K562 (cell line): ENCODE results near the gene TSC22D2. TPM values are rescaled to one million over a fixed set of nuclear protein-coding genes. Genes with fewer than 3 reads are reported as not detected.

Source experiments
- BMI1 ChIP-seq: fragments of 150-350 bp; IDR thresholded peaks from 2 replicates; pipeline ENCODE4 v1.6.1; 2014; ENCODE audit warnings: low read length
- CXXC5 ChIP-seq: fragments of 250-450 bp; sonication (Bioruptor Pico); IDR thresholded peaks from 2 replicates; pipeline ENCODE4 v1.8.0; 2022; ENCODE audit warnings: inconsistent platforms, mild to moderate bottlenecking, moderate library complexity
- JUNB ChIP-seq: fragments of 450-650 bp; formaldehyde crosslinking; conservative IDR thresholded peaks from 2 replicates; pipeline ENCODE4 v1.4.0; 2020; ENCODE audit warnings: mild to moderate bottlenecking
- L3MBTL2 ChIP-seq: fragments of 450-650 bp; IDR thresholded peaks from 2 replicates; pipeline ENCODE4 v1.6.1; 2016; ENCODE audit warnings: mild to moderate bottlenecking, moderate library complexity
- MCM3 ChIP-seq: fragments of 450-650 bp; IDR thresholded peaks from 2 replicates; pipeline ENCODE4 v1.6.1; 2016
- NFATC3 ChIP-seq: fragments of 450-650 bp; IDR thresholded peaks from 2 replicates; pipeline ENCODE4 v1.6.1; 2017; ENCODE audit warnings: mild to moderate bottlenecking
- NR3C1 ChIP-seq: sonication (generic); formaldehyde crosslinking; IDR thresholded peaks from 2 replicates; pipeline ENCODE4 v1.8.1; 2022; ENCODE audit warnings: missing genetic modification reagents
- OTX1 ChIP-seq: fragments of 450-650 bp; formaldehyde crosslinking; IDR thresholded peaks from 2 replicates; pipeline ENCODE4 v1.4.0; 2022; ENCODE audit warnings: mild to moderate bottlenecking
- SNAPC5 ChIP-seq: fragments of 250-450 bp; sonication (Bioruptor Pico); IDR thresholded peaks from 2 replicates; pipeline ENCODE4 v1.8.0; 2021; ENCODE audit warnings: moderate library complexity, mild to moderate bottlenecking, inconsistent platforms
- U2AF2 ChIP-seq: fragments of 200-400 bp; formaldehyde crosslinking; optimal IDR thresholded peaks from 2 replicates; pipeline ENCODE3; 2017; ENCODE audit warnings: low read depth, mild to moderate bottlenecking, low read length
- ZBTB8A ChIP-seq: fragments of 450-650 bp; IDR thresholded peaks from 2 replicates; pipeline ENCODE4 v1.6.1; 2018; ENCODE audit warnings: mild to moderate bottlenecking, moderate library complexity; ENCODE audit not compliant: partially characterized antibody
- ZC3H11A ChIP-seq: IDR thresholded peaks from 2 replicates; pipeline ENCODE4 v1.6.1; 2012; ENCODE audit warnings: low read depth, low read length, improper control_type of control experiment
- ZC3H4 ChIP-seq: sonication (generic); formaldehyde crosslinking; IDR thresholded peaks from 2 replicates; pipeline ENCODE4 v1.9.0; 2021; ENCODE audit warnings: missing genetic modification reagents, borderline replicate concordance
- ZKSCAN3 ChIP-seq: fragments of 250-450 bp; sonication (Bioruptor Pico); IDR thresholded peaks from 2 replicates; pipeline ENCODE4 v1.4.0; 2020
- ZNF12 ChIP-seq: sonication (generic); formaldehyde crosslinking; IDR thresholded peaks from 2 replicates; pipeline ENCODE4 v1.4.0; 2020; ENCODE audit warnings: mild to moderate bottlenecking, missing genetic modification reagents
- ZNF232 ChIP-seq: sonication (generic); formaldehyde crosslinking; IDR thresholded peaks from 2 replicates; pipeline ENCODE4 v1.8.0; 2022; ENCODE audit warnings: mild to moderate bottlenecking, missing genetic modification reagents
- ZNF282 ChIP-seq: sonication (generic); formaldehyde crosslinking; IDR thresholded peaks from 2 replicates; pipeline ENCODE4 v1.8.1; 2023; ENCODE audit warnings: missing genetic modification reagents
- ZNF699 ChIP-seq: fragments of 250-450 bp; sonication (Bioruptor Pico); IDR thresholded peaks from 2 replicates; pipeline ENCODE4 v1.8.0; 2021; ENCODE audit warnings: mild to moderate bottlenecking, moderate library complexity; ENCODE audit not compliant: insufficient replicate concordance
- ZNF76 ChIP-seq: fragments of 250-450 bp; sonication (Bioruptor Pico); IDR thresholded peaks from 2 replicates; pipeline ENCODE4 v1.4.0; 2020; ENCODE audit warnings: mild to moderate bottlenecking, moderate library complexity, borderline replicate concordance
- polyA plus RNA-seq, 8 experiments: library from polyadenylated mRNA; depleted of rRNA in 4 of 8; stranded (reverse) in 5 of 8; unstranded in 3 of 8; fragments of >200 nt; fragmentation: Nextera tagmentation in 2 of 8; fragmentation: Illumina TruSeq in 1 of 8; extraction: Ambion mirVana in 2 of 8; extraction: Trizol in 1 of 8; gene quantifications; 2 replicates each; pipeline versions ENCODE4 v1.2.1 to v1.2.3, GENCODE V29; 2011 to 2014; ENCODE audit warnings: inconsistent platforms in 1 of 8, missing spikeins in 1 of 8
- total RNA-seq, 7 experiments: library from RNA; depleted of rRNA in 6 of 7; stranded (reverse); fragments of >200 nt in 6 of 7; fragmentation: Illumina TruSeq in 2 of 7; extraction: Trizol in 2 of 7; gene quantifications; 2 replicates each; pipeline versions ENCODE4 v1.2.1 to v1.2.3, GENCODE V29; 2011 to 2021; ENCODE audit warnings: low replicate concordance in 1 of 7
- TF ChIP-seq, protein P1 (sequence below): sonication (generic); formaldehyde crosslinking; IDR thresholded peaks from 2 replicates; pipeline ENCODE4 v1.8.0; 2023; ENCODE audit warnings: mild to moderate bottlenecking, missing genetic modification reagents
- TF ChIP-seq, protein P2 (sequence below): fragments of 200-800 bp; sonication (Bioruptor generic); IDR thresholded peaks from 2 replicates; pipeline ENCODE4 v1.6.1; 2017; ENCODE audit warnings: missing genetic modification characterization, missing compliant biosample characterization
- TF ChIP-seq, protein P3 (sequence below): sonication (generic); formaldehyde crosslinking; IDR thresholded peaks from 2 replicates; pipeline ENCODE4 v1.8.0; 2022; ENCODE audit warnings: missing genetic modification reagents, mild to moderate bottlenecking, moderate library complexity, borderline replicate concordance

Gene TSC22D2
- total and polyA plus RNA-seq, 9 of the 15 experiments (the other 6 are each of a cell fraction or from before 2014, with no cell fraction given), result 5.5 to 44.0 (median 19.3) TPM

GRCh38 chr3:150408221-150409124, at the start of gene TSC22D2 (continued):
- TF ChIP-seq, protein P1, sequence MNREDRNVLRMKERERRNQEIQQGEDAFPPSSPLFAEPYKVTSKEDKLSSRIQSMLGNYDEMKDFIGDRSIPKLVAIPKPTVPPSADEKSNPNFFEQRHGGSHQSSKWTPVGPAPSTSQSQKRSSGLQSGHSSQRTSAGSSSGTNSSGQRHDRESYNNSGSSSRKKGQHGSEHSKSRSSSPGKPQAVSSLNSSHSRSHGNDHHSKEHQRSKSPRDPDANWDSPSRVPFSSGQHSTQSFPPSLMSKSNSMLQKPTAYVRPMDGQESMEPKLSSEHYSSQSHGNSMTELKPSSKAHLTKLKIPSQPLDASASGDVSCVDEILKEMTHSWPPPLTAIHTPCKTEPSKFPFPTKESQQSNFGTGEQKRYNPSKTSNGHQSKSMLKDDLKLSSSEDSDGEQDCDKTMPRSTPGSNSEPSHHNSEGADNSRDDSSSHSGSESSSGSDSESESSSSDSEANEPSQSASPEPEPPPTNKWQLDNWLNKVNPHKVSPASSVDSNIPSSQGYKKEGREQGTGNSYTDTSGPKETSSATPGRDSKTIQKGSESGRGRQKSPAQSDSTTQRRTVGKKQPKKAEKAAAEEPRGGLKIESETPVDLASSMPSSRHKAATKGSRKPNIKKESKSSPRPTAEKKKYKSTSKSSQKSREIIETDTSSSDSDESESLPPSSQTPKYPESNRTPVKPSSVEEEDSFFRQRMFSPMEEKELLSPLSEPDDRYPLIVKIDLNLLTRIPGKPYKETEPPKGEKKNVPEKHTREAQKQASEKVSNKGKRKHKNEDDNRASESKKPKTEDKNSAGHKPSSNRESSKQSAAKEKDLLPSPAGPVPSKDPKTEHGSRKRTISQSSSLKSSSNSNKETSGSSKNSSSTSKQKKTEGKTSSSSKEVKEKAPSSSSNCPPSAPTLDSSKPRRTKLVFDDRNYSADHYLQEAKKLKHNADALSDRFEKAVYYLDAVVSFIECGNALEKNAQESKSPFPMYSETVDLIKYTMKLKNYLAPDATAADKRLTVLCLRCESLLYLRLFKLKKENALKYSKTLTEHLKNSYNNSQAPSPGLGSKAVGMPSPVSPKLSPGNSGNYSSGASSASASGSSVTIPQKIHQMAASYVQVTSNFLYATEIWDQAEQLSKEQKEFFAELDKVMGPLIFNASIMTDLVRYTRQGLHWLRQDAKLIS, result peak; percentile 64; the same call in 1 of the 2 replicates
- 0 out of 2 replicates have a peak, but pooled peaks have one; percentile 31 for TF ChIP-seq NR3C1 (CRISPR knock-in tag)
- TF ChIP-seq ZBTB8A, result no peak
- no peak for TF ChIP-seq ZC3H11A
- TF ChIP-seq OTX1 (CRISPR knock-in tag), result no peak
- no peak for TF ChIP-seq U2AF2
- TF ChIP-seq SNAPC5 (CRISPR knock-in tag), result no peak
- peak; percentile 85 for TF ChIP-seq CXXC5 (CRISPR knock-in tag)
- TF ChIP-seq ZNF12 (CRISPR knock-in tag), result peak; percentile 32; the same call in 1 of the 2 replicates
- TF ChIP-seq, protein P2, sequence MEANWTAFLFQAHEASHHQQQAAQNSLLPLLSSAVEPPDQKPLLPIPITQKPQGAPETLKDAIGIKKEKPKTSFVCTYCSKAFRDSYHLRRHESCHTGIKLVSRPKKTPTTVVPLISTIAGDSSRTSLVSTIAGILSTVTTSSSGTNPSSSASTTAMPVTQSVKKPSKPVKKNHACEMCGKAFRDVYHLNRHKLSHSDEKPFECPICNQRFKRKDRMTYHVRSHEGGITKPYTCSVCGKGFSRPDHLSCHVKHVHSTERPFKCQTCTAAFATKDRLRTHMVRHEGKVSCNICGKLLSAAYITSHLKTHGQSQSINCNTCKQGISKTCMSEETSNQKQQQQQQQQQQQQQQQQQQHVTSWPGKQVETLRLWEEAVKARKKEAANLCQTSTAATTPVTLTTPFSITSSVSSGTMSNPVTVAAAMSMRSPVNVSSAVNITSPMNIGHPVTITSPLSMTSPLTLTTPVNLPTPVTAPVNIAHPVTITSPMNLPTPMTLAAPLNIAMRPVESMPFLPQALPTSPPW (CRISPR knock-in tag), result peak; percentile 64
- no peak for TF ChIP-seq BMI1
- TF ChIP-seq ZKSCAN3, result no peak
- no peak for TF ChIP-seq NFATC3
- TF ChIP-seq ZNF232 (CRISPR knock-in tag), result no peak
- TF ChIP-seq ZNF699, result no peak
- no peak for TF ChIP-seq ZC3H4 (CRISPR knock-in tag)
- TF ChIP-seq, protein P3, sequence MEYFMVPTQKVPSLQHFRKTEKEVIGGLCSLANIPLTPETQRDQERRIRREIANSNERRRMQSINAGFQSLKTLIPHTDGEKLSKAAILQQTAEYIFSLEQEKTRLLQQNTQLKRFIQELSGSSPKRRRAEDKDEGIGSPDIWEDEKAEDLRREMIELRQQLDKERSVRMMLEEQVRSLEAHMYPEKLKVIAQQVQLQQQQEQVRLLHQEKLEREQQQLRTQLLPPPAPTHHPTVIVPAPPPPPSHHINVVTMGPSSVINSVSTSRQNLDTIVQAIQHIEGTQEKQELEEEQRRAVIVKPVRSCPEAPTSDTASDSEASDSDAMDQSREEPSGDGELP, result peak; percentile 46; the same call in 1 of the 2 replicates
- 0 out of 2 replicates have a peak, but pooled peaks have one; percentile 49 for TF ChIP-seq ZNF76 (CRISPR knock-in tag)
- TF ChIP-seq MCM3, result no peak
- peak; percentile 48 for TF ChIP-seq L3MBTL2
- peak; percentile 18; the same call in 1 of the 2 replicates for TF ChIP-seq ZNF282
- no peak; the same call in 1 of the 2 replicates for TF ChIP-seq JUNB
